Loucy (cell line): ENCODE results near the gene BTBD16.

Experiments
- H2AFZ ChIP-seq: fragments of 200-600 bp; sonication (generic); 2 replicates; pipeline ENCODE4 v1.6.0; 2016; ENCODE audit warnings: antibody characterized with exemption, mild to moderate bottlenecking, low read length, moderate library complexity
- H3F3A ChIP-seq: fragments of 200-600 bp; 2 replicates; pipeline ENCODE4 v1.6.0; 2016; ENCODE audit warnings: antibody characterized with exemption, low read depth, mild to moderate bottlenecking
- H3K27me3 ChIP-seq: fragments of 200-600 bp; sonication (generic); 2 replicates; pipeline ENCODE4 v1.6.1; 2014; ENCODE audit warnings: low read length, mild to moderate bottlenecking; ENCODE audit not compliant: insufficient read depth, poor library complexity, severe bottlenecking
- H3K36me3 ChIP-seq: fragments of 200-600 bp; sonication (generic); 2 replicates; pipeline ENCODE4 v1.6.1; 2016; ENCODE audit warnings: low read length; ENCODE audit not compliant: insufficient read depth
- H3K4me1 ChIP-seq: fragments of 200-600 bp; sonication (generic); 2 replicates; pipeline ENCODE4 v1.5.1; 2014; ENCODE audit warnings: low read length, mild to moderate bottlenecking; ENCODE audit not compliant: insufficient read depth, poor library complexity, severe bottlenecking
- H3K4me2 ChIP-seq: fragments of 200-600 bp; sonication (generic); 2 replicates; pipeline ENCODE4 v1.6.0; 2014; ENCODE audit warnings: antibody characterized with exemption, low read length, low read depth, mild to moderate bottlenecking; ENCODE audit not compliant: poor library complexity, severe bottlenecking
- H3K4me3 ChIP-seq: fragments of 200-600 bp; sonication (generic); 2 replicates; pipeline ENCODE4 v1.5.1; 2014; ENCODE audit warnings: low read length, mild to moderate bottlenecking, mixed read lengths; ENCODE audit not compliant: poor library complexity, severe bottlenecking
- H3K79me2 ChIP-seq: fragments of 200-600 bp; sonication (generic); 2 replicates; pipeline ENCODE4 v1.6.1; 2014; ENCODE audit warnings: low read length; ENCODE audit not compliant: insufficient read depth
- H3K9ac ChIP-seq: fragments of 200-600 bp; sonication (generic); 2 replicates; pipeline ENCODE4 v1.6.0; 2014; ENCODE audit warnings: mild to moderate bottlenecking, low read depth, low read length, moderate library complexity; ENCODE audit not compliant: poor library complexity, severe bottlenecking
- H3K9me2 ChIP-seq: fragments of 200-600 bp; sonication (generic); replicated peaks from 2 replicates; pipeline ENCODE4 v1.6.1; 2016; ENCODE audit warnings: low read depth, low read length, mixed read lengths
- H3K9me3 ChIP-seq: fragments of 200-600 bp; sonication (generic); 2 replicates; pipeline ENCODE4 v1.6.1; 2014; ENCODE audit warnings: mild to moderate bottlenecking, antibody characterized with exemption, low read length, low read depth; ENCODE audit not compliant: insufficient read depth
- H4K20me1 ChIP-seq: fragments of 200-600 bp; sonication (generic); 2 replicates; pipeline ENCODE4 v1.6.0; 2014; ENCODE audit warnings: antibody characterized with exemption, low read length, mild to moderate bottlenecking; ENCODE audit not compliant: insufficient read depth, poor library complexity, severe bottlenecking
- EZH2phosphoT487 ChIP-seq: fragments of 200-600 bp; IDR thresholded peaks from 2 replicates; pipeline ENCODE4 v1.6.1; 2018; ENCODE audit warnings: antibody characterized with exemption, mild to moderate bottlenecking, moderate library complexity, borderline replicate concordance
- TF ChIP-seq, protein P1 (sequence below): fragments of 200-600 bp; sonication (generic); conservative IDR thresholded peaks from 2 replicates; pipeline ENCODE4 v1.5.1; 2014; ENCODE audit warnings: mild to moderate bottlenecking, antibody characterized with exemption, low read length

Gene BTBD16

DNA sequence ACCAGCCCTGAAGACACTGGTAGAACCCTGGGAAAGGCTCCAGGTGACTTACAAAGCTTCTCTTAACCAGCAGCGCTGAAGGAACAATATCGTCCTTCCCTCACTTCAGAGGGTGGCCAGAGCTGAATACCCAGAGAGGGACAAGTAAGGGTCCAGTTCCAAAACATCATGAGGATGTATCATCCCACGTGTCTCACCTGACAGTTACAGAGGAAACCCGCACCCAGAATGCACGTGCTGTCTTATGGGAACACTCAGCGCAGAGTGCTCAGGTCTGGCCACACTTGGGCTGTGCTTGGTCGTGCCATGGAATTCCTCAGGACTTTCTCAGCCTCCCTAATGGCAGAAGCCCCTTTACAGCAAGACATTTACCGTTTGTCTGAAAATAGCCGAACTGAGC, 46.9 kb upstream of the BTBD16 start:
- Histone ChIP-seq H4K20me1 (no peaks in the 10 kb centered on the region), H3K9ac (no peak overlapping the region), H3K4me1 (no peaks in the 10 kb centered on the region), H2AFZ (no peak overlapping the region), H3K9me3 (no peaks in the 10 kb centered on the region), H3K9me2 (no peaks in the 10 kb centered on the region), H3K4me2 (no peak overlapping the region), H3K79me2 (no peaks in the 10 kb centered on the region), H3F3A (no peaks in the 10 kb centered on the region), H3K27me3 (no peaks in the 10 kb centered on the region), H3K36me3 (no peaks in the 10 kb centered on the region), H3K4me3 (no peak overlapping the region)
- TF ChIP-seq, protein P1, sequence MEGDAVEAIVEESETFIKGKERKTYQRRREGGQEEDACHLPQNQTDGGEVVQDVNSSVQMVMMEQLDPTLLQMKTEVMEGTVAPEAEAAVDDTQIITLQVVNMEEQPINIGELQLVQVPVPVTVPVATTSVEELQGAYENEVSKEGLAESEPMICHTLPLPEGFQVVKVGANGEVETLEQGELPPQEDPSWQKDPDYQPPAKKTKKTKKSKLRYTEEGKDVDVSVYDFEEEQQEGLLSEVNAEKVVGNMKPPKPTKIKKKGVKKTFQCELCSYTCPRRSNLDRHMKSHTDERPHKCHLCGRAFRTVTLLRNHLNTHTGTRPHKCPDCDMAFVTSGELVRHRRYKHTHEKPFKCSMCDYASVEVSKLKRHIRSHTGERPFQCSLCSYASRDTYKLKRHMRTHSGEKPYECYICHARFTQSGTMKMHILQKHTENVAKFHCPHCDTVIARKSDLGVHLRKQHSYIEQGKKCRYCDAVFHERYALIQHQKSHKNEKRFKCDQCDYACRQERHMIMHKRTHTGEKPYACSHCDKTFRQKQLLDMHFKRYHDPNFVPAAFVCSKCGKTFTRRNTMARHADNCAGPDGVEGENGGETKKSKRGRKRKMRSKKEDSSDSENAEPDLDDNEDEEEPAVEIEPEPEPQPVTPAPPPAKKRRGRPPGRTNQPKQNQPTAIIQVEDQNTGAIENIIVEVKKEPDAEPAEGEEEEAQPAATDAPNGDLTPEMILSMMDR: no peak
- no peak for TF ChIP-seq EZH2phosphoT487

DNA sequence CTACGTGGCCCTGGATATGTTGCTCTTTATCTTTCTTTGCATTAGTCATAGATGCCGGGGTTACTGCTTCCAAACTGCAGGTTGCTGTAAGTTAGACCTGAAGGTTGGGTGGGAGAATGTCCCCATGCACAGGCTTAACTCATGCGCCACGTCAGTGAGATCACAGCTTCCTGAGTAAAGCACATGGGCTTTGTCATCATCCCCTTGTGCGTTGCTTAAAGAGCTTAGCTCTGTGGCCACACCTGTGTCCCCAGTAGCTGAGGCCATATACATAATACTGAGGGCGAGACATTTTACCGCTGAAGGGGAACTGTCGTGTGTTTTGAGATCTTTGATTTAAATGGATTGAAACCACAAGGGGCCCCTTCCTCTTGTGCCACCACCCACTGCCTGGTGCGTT, 45.8 kb upstream of the BTBD16 start:
- H4K20me1 ChIP-seq: no peaks in the 10 kb centered on the region
- TF ChIP-seq, protein P1: no peak
- TF ChIP-seq EZH2phosphoT487: no peak
- no peak overlapping the region for H3K9ac ChIP-seq
- H2AFZ ChIP-seq: no peak overlapping the region
- H3K79me2 ChIP-seq: no peaks in the 10 kb centered on the region
- no peaks in the 10 kb centered on the region for H3K9me3 ChIP-seq
- no peaks in the 10 kb centered on the region for H3K36me3 ChIP-seq
- H3K4me1 ChIP-seq: no peaks in the 10 kb centered on the region
- no peaks in the 10 kb centered on the region for H3F3A ChIP-seq
- H3K27me3 ChIP-seq: no peaks in the 10 kb centered on the region
- H3K4me3 ChIP-seq: no peak overlapping the region
- no peak overlapping the region for H3K4me2 ChIP-seq
- no peaks in the 10 kb centered on the region for H3K9me2 ChIP-seq

- H3F3A ChIP-seq: no peaks in the 10 kb centered on the region
- H4K20me1 ChIP-seq: no peaks in the 10 kb centered on the region
- H2AFZ ChIP-seq: no peak overlapping the region
- H3K9me3 ChIP-seq: no peaks in the 10 kb centered on the region; the same call in 1 of the 2 replicates
- H3K79me2 ChIP-seq: no peaks in the 10 kb centered on the region
- TF ChIP-seq EZH2phosphoT487: no peak
- TF ChIP-seq, protein P1: no peak
- no peak overlapping the region for H3K9ac ChIP-seq
- H3K4me1 ChIP-seq: no peaks in the 10 kb centered on the region
- no peak overlapping the region for H3K4me3 ChIP-seq
- H3K36me3 ChIP-seq: no peaks in the 10 kb centered on the region
- H3K4me2 ChIP-seq: no peak overlapping the region
- no peaks in the 10 kb centered on the region for H3K27me3 ChIP-seq
- H3K9me2 ChIP-seq: no peaks in the 10 kb centered on the region
These were observed 43.3 kb upstream of the BTBD16 start for GRCh38 chr10:122227754-122228153.
